NCI-H2029 treated with DMSO at 0.1 percent for 48 hours (cell line): ENCODE data around the gene MCF2L.

Experiments used
- DNase-seq: peaks from one replicate; lab custom pipeline; 2025; lab: John Stamatoyannopoulos, UW

Gene MCF2L

DNA sequence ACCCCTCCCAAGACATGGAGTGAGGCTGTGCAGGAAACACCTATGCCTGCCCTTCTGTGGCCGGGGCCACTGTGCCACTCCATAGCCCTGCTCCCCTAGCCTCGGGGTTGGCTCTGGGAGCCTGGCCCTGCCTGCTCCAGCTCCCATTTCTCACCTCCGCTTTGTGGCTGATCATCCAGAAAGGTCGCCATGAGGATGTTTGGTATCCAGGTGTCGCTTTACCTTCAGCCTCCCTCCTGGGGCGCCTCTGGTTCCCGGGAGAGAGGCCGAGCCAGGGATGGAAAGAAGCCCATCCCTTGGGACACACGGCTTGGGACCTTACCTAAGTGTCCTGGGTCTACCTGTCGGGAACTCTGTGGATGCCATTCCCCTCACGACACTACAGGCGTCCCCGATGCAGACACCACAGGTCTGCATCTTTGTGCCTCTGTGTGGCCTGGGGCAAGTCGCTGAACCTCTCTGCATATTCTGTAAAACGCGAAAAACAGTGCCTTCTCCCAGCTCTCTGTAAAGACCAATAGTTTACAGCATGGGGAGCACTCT is 3.4 kb upstream of the MCF2L start:
- no peak for DNase-seq

DNA sequence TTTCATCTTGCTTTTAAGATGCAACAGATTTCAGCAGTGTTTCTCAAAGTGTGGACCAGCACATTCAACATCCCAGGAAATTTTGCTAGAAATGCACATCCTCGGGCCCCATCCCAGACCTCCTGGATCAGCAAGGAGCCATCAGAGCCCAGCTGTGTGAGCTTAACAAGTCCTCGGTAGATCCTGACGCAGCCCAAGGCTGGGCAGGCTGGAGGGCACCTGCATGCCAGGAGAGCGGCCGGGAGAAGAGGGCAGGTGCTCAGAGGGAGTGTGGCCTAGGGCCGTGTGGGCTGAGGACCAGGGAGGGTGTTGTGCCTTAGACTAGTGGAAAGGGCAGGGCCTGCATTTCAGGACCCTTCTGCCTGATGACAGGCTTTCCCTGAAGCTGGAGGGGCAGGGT is 2.2 kb upstream of the MCF2L start:
- DNase-seq, result no peak

DNA sequence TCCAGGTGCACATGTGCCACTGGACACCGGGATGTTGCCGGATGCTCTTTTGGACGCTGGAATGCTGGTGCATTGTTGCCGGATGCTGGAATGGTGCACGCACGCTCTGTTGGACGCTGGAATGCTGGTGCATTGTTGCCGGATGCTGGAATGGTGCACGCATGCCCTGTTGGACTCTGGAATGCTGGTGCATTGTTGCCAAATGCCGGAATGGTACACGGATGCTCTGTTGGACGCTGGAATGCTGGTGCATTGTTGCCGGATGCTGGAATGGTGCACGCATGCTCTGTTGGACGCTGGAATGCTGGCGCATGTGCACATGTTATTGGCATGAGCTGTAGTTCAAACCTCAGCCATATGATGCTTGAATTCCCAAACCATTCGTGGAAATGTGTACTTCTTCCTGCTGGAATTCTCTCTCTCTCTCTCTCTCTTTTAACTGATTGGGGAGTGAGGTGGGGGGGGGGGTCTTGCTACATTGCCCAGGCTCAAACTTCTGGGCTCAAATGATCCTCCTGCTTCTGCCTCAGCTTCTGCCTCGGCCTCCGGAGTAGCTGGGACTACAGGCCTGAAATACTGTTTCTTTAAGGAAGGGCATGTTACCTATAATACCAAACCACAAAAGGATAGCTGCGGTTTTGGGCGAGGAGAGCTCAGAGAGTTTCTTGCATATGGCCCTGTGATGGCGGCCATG is 1.2 kb upstream of the MCF2L start:
- DNase-seq, result no peak

DNA sequence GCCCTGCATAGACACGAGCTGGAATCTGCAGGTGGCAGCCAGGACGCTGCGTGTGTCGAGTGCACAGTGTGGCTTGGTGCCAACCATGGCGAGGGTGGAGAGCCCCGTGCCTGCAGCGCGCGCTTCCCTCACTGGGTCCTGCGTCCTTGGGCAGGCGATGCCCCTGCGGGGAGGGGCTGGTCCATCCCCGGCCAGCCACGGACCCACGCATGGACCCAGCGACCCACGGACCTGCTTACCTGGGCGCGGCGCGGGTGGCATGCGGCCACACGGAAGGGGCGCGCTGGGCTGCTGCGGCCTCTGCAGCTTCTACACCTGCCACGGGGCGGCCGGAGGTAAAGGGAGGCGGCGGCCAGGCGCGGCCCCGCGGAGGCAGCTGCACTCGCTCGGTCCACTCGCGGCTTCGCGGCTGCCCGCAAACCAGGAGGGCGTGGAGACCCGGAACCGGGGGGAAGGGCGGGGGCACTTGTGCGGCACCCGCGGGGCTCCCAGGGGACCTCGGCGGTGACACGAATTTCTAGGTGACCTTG is 569 bp upstream of the MCF2L start:
- DNase-seq, result no peak

DNA sequence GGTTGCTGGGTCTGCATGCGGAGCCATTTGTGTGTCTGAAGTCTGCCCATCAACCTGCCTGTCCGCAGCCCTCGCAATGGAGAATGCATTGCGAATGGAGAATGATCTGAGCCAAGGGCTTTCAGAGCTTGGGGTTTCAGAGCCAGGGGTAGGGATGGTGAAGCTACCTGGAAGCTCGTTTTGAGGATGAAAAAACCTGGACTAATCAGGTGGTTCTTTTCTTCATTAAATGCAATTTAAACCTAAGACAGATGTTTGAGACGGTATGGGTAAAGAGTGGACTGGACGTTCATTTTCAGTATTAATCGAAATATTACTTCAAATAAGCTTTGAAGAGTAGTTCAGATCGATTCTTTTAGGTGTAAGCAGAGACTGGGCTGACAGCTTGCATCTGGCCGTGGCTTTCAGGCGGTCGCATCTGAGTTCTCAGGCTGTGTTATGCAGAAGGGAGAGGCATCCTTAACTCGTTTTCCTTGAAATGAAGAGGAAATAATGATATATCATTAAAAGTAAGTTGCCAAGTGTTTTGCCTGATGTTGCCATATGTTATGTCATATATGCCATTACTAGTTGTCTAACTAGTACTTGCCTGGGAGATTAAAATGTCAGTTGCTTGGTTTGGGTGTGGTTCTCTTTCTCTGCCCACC is 801 bp downstream of the MCF2L start:
- DNase-seq, result no peak

DNA sequence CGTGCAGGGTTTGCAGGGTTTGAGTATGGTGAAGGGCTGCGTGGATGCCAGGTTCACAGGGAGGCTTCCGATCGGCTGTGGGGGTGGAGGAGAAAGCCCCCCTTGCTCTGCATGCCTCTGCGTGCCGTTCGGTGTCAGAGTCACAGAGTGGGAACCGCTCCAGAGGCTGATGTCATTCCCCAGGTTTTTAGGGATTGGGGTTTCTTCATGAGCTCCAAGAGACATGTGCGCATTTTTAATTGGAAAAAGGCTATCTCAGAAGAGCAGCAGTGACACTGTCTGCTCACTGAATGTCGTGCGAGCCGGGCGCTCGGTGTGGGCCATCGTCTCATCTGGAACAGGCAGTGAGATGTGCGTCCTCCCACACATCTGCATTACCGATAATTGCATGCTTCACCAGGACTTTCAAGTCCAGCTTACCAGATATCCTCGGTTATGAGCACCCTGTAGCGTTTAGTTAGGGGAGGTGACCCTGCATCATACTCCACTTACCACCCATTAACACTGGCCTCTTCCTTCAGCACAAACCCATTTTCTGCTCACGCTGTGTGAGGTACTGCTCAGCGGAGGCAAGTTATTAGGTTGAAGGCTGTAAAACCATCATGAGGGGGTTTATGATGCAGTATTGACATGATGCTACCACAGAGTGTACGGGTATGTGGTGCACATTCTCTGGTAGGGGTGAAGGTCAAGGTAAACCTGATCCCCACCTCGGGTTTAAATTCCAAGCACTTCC is 1.7 kb downstream of the MCF2L start:
- no peak for DNase-seq

DNA sequence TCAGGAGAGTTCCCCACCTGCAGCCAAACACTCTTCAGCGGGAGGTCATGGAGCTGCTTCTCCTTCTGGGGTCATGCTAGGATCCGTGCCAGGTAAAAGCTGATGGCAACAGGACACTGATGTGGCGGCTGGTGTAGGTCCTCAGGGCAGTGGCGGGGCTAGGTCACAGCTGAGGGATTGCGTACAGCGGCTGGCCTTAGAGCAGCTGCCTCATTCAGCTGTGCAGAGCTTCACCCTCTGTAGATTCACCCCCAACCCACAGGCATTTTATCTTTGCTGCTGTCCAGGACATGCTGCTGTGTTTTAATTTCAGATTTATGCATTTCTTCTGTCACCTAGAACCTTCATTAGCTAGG is 2.3 kb downstream of the MCF2L start:
- no peak for DNase-seq

DNA sequence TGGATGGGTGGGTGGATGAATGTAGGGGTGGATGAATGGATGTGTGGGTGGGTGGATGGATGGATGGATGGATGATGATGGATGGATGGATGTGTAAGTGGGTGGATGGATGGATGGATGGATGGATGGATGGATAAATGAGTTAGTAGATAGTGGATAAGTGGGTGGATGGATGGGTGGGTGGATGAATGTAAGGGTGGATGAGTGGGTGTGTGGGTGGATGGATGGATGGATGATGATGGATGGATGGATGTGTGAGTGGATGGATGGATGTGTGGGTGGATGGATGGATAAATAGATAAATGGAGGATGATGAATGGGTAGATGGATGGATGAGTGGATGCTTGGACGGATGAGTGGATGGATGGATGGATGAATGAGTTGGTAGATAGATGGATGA is 3.2 kb downstream of the MCF2L start:
- DNase-seq, result no peak

DNA sequence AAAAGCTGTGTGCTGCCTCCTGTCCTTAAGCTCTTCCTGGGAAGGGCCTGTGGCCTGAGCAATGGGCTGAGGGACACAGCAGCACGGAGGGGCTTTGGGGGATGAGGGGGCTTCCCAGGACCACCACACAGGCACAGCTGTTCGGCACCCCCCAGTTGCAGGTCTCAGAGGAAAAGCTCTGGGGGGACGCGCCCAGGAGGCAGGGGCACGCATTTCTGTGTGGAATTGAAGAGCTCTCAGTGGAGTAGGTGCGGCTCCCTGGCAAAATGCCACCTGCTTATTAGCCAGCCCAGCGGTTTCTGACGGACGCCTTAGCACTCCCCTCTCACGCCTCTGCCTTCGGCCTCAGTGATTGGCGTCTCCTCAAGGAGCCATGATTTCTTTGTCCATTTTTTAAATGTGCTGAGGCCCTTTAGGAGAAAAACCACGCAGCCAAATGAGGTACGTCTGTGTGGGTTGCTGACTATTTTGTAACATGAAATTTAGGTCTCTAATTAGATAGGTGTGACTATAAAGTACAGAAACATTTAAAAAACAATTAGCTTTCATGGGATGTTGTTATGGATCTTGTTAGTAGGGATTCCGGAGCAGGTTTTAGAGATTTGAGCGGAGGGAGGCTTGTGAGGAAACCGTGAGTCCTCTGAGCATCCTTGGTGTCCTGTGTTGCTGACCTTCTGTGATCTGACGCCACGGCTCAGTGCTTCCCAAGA is 4.0 kb downstream of the MCF2L start:
- no peak for DNase-seq

DNA sequence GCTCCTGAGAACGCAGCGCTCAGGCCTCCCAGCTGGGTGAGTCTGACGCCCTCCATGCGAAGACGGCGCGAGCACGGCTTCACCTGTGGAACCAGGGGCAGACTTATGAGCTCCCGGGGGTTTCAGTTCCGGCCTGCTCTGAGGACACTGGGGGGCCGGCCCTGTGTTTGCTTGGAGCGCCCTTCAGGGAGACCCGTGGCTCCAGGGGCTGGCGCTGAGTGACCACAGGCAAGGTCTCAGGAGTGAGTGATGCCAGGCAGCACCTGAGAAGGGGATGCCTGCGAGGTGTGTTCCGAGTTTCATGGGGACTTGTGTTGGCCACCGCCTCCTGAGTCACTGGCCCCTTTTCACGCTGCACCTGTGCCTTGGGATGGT is 4.5 kb downstream of the MCF2L start:
- DNase-seq, result no peak

DNA sequence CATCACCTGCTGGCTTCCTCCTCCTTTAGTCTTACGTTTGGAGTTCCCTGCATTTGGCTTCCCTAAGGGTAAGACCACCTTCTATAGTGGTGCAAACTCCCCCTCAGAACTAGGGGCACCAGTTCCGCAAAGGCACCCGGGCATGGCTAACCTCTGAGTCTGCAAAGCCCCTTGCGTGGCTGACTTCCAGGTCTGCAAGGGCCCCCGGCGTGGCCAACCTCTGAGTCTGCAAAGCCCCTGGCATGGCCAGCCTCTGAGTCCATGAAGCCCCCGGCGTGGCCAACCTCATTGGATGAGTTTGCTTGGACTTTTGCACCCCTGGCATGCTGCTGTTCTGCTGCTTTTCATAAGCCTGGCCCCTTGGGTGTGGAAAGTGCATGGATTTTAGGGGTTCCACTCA is 5.1 kb downstream of the MCF2L start:
- no peak for DNase-seq

DNA sequence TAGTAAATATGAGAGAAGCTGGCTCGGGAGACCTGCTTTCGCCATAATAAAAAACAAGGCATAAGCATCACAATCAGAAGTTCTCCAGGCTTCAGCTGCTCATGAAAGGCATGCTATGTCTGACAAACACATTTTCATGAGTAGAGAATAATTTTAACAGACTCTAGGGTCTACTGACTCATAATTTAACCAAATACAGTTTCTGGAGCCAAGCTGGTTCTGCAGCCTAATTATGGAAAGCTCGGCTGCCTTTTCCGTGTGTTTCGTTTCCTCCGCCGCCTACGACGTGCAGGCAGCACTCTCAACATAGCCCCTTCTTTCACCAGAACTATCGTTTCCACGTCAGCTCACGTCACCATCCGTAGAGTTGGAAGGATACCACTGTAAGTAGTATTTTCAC is 5.7 kb downstream of the MCF2L start:
- no peak for DNase-seq

DNA sequence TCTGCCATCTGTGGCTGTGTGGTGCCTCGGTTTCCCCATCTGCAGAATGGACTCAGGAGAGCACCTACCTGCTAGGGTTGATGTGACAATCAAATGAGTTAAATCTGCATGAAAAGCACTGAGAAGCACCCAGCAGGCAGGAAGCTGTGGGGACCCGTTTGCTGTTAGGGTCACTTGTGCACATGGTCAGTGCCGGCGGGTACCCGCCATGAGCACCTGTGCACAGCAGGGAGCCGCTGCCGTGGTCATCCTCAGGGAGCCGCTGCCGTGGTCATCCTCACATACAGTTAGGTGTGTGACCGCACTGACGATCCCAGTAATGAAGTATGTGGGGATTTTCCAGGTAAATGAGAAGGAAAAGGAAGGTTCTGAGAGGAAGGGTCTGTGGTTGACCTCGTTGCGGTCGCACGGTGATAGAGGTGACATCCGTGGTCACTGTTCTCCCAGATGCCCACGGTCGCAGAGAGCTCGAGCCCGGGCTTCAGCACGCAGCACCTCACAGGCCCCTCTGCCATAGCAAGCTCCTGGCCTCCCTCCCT is 6.5 kb downstream of the MCF2L start:
- DNase-seq, result no peak

DNA sequence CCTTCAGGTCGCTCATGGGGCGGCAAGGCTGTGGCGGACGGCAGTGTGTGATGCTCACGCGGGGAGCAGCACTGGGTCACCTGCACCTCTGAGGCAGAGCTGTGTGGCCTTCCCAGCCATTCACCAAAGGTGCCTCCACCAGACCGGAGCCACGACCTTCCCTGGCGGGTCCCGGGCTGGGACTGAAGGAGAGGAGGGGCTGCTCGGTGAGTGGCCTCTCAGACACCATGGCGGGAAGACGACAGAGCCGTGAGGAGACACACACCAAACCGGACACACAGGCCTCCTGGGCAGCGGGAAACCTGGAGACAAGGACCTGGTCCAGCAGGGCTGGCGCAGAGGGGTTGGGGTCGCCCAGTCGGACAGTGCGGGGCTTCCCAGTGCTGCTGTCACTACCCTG is 7.5 kb downstream of the MCF2L start:
- DNase-seq, result no peak

DNA sequence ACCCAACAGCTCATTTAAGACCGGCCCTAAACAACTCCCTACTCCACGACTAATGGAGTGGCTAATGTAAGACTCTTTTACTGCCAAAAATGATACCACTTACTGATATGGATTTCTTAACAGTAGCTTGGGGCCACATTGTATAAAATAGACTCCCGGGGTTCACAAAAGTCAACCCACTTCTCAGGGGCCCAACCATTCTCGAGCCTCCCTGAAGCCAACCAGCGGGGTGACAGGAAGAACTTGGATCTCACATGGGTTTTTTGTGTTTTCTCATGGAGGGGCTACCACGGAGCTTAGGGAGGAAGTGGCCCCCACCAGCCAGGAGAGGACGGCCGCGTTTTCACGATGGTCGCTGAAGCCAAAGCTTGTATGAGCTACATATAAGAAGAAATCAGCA is 8.1 kb downstream of the MCF2L start:
- DNase-seq, result no peak

DNA sequence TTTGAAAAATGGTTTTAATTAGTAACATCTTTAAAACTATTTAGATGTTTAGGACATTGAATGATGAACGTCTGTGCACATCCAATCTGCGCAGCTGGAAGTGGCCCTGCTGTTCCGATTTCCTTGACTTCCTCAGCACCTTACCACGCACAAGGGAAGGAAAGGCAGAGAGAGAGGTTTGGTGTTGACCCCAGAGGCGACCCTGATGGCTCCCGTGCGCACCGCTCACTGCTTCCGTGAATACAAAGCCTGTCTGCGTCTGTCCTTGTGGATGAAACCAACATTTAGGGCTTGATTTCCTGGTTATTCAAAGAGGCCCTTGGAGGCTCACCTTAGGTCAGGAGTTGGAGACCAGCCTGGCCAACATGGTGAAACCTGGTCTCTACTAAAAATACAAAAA is 8.5 kb downstream of the MCF2L start:
- no peak for DNase-seq

DNA sequence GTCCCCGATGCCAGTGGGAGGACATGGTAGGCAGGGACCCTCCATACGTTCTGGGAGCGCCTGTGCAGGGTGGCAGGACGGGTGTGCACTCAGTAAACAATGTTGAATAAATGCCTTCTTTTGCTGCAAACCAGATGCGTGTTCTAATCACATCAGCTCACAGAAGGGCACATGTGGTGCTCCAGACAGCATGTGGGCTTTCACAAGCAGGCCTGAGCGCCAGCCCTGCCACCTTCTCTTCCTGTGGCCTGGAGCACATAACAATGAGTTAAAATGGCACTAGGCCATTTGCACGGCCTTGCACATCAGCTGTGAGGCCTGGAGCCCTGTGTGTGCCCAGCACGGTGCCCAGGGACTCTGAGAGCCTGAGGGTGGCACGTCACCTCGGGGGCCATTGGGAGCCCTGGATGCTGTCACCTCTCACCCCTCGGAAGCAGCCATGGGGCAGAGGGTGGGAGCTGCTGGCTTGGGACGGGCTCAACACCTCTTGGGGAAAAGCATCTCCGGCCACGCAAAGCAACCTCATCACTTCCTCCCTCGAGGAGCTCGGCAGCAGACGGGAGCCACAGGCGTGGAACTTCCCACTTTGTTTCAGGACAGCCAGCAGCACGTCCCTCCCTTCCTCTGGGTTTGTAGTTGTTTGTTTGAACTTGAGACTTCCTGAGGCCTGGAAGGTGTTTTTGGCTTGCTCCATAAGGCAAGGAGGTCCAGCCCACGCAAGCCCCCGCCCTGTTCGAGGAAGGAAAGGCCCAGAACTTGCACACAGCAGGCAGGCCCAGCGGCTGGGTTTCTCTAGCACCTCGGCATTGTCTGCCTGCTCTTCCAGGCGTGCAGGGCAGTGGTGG is 9.8 kb downstream of the MCF2L start:
- no peak for DNase-seq

DNA sequence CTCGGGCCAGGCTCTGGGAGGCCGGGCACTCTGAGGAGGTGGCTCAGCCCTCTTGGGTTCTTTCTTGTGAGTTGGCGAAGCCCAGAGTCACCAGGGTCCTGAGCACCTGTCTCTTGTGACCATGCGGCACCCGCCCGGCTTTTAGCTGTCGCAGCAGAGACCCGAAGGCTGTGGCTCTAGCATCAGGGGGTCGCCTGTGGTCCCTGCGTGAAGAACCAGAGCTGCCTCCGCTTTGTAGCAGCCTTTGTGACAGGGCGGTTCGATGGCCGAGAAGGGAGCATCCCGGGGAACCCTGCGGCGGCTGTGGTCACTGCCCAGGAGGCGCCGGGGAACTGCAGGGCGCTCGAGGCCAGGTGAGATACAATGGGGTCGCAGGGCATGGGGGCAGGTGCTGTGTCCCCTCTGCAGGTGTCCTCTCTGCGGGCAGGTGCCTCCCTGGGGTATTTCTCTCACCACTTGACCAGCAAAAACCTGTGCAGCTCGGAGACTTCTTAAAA is 10.4 kb downstream of the MCF2L start:
- DNase-seq, result no peak

DNA sequence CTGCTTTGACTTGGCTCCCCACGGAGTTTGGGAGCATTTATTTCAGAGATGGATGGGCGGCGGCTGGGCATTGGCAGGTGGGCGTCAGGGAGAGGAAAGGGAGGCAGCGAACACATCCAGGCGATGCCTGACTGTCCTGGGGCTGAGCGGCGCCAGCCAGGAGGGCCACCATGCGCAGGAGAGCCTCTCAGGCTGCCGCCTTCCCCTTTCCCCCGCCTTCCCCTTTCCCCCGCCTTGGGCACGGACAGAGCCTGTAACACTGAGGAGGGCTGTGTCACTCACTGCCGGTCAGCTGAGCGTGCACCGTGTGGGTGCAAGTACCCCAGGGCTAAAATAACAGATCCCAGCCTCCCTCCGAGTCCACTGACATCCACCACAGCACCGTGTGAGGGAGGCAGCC is 11.4 kb downstream of the MCF2L start:
- DNase-seq, result no peak

DNA sequence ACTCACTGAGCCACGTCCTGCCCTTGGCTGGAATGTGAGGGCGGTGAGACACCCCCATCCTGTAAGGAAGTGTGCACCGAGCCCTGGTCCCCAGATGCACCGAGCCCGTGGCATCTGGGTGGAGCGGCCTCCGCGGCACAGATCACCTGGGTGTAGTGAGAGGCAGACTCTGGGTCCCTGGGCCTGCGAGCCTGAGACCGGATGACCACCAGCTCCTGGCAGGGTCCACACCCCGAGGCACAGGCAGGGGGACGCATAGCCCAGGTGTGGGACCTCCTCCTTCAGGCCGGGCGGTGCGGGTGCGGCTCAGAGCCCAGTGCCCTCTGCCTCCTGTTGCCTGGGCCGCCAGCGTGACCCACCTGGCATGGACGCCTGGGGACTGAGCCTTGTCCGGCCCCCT is 12.4 kb downstream of the MCF2L start:
- DNase-seq, result no peak
